ENCODE measurements around the gene SPATS1.

SPATS1 gene
- long read RNA-seq, result 0 reads

GRCh38 chr6:44342489-44342888, at the start of gene SPATS1:
TSS of gene SPATS1 (plus strand) at chr6:44342650. CDS start at chr6:44343096, 446 bp downstream.
- Histone ChIP-seq H3K27me3 (ENCODE audit: insufficient read depth, poor library complexity, severe bottlenecking) (no peaks in the 10 kb centered on the region), H3K4me3 (replicated peaks; ENCODE audit: insufficient read depth, low read length) (peak within 1 kb of the TSS; percentile 35), H3K27ac (replicated peaks) (no peak within 1 kb of the TSS)
- TF ChIP-seq CTCF (IDR thresholded peaks at IDR 0.05; ENCODE audit: insufficient read depth, low read length) (no peak), GABPA (IDR thresholded peaks at IDR 0.05; ENCODE audit: low read depth) (no peak), POLR2AphosphoS5 (IDR thresholded peaks at IDR 0.05; ENCODE audit: low read depth) (no peak), SPI1 (IDR thresholded peaks at IDR 0.05; ENCODE audit: borderline replicate concordance, low read depth) (no peak), REST (IDR thresholded peaks at IDR 0.05; ENCODE audit: insufficient replicate concordance, low read depth) (no peak)
- peak in 1 of 2 experiments; percentile 29 for DNase-seq (ENCODE audit: low read depth in 1 of 2, low spot score in 1 of 2)

- Histone ChIP-seq H3K27ac (replicated peaks) (no peak overlapping the region), H3K27me3 (ENCODE audit: insufficient read depth, poor library complexity, severe bottlenecking) (peaks cover 36% of the 10 kb centered on the region), H3K4me3 (replicated peaks; ENCODE audit: insufficient read depth, low read length) (no peak overlapping the region)
- DNase-seq (ENCODE audit: low read depth in 1 of 2, low spot score in 1 of 2), result no peak
- TF ChIP-seq REST (IDR thresholded peaks at IDR 0.05; ENCODE audit: insufficient replicate concordance, low read depth), result no peak
- TF ChIP-seq POLR2AphosphoS5 (IDR thresholded peaks at IDR 0.05; ENCODE audit: low read depth), result no peak
- no peak for TF ChIP-seq CTCF (IDR thresholded peaks at IDR 0.05; ENCODE audit: insufficient read depth, low read length)
- no peak for TF ChIP-seq GABPA (IDR thresholded peaks at IDR 0.05; ENCODE audit: low read depth)
- no peak for TF ChIP-seq SPI1 (IDR thresholded peaks at IDR 0.05; ENCODE audit: borderline replicate concordance, low read depth)
Measured at GRCh38 chr6:44292661-44293365, 49.6 kb upstream of the SPATS1 start.

- TF ChIP-seq GABPA (IDR thresholded peaks at IDR 0.05; ENCODE audit: low read depth), result no peak
- no peak for TF ChIP-seq SPI1 (IDR thresholded peaks at IDR 0.05; ENCODE audit: borderline replicate concordance, low read depth)
- TF ChIP-seq REST (IDR thresholded peaks at IDR 0.05; ENCODE audit: insufficient replicate concordance, low read depth), result no peak
- TF ChIP-seq POLR2AphosphoS5 (IDR thresholded peaks at IDR 0.05; ENCODE audit: low read depth), result no peak
- no peak for TF ChIP-seq CTCF (IDR thresholded peaks at IDR 0.05; ENCODE audit: insufficient read depth, low read length)
- peaks cover 27% of the 10 kb centered on the region for H3K27me3 ChIP-seq (ENCODE audit: insufficient read depth, poor library complexity, severe bottlenecking)
- H3K4me3 ChIP-seq (replicated peaks; ENCODE audit: insufficient read depth, low read length), result no peak overlapping the region
- H3K27ac ChIP-seq (replicated peaks), result no peak overlapping the region
- DNase-seq (ENCODE audit: low read depth in 1 of 2, low spot score in 1 of 2), result no peak
Measured at GRCh38 chr6:44294832-44295791, 47.3 kb upstream of the SPATS1 start.
